GM18909 (cell line): Measurements from ENCODE around the gene TCP1.
"Not testable (repeated sequence)": the region's sequence is repeated elsewhere in the genome, so short reads cannot be mapped to it uniquely, and the experiment has no call there.

Experiments used
- ATAC-seq: cut with Tn5 transposase; IDR thresholded peaks from one replicate; pipeline ENCODE4 v1.9.1; 2021; ENCODE audit warnings: mild to moderate bottlenecking; ENCODE audit not compliant: unreplicated experiment, poor library complexity

Gene TCP1

DNA sequence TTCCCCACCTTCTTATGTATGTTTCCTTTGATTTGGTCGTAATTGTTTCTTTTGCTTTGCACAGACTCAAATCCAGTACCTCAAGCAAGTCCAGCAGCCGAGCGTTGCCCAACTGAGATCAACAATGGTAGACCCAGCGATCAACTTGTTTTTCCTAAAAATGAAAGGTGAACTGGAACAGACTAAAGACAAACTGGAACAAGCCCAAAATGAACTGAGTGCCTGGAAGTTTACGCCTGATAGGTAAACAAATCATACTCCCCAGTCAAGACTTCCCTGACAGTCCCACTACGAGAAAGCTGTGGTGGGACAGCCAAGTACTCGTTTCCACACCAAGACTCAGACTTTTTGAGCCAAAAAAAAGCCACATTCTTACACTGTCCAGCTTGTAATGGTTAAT, 41.3 kb downstream of the TCP1 start:
- not testable (repeated sequence) for ATAC-seq

- no peak for ATAC-seq
Observed at GRCh38 chr6:159746759-159747158, 42.6 kb downstream of the TCP1 start.

- ATAC-seq: no peak
Observed at GRCh38 chr6:159745081-159745480, 44.3 kb downstream of the TCP1 start.

DNA sequence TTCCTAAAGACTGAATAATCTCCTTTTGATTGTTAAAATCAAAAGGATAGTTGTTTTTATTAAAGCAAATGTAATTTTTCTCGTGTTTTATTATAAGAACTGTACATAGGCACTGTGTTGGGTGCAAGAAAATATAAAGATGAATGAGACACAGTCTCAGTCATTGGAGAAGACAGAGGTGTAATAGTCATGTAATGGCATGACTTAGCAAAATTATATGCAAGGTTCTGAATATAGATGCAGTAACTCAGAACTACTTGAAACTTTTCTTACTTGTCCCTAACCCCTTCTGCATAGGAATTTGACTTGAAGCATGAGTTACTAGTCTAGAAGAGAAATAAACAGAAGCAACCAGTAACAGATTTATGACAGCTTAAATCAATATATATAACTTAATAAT, 47.2 kb downstream of the TCP1 start:
- ATAC-seq: no peak

GRCh38 chr6:159739341-159739740, 50.1 kb downstream of the TCP1 start:
- no peak for ATAC-seq

DNA sequence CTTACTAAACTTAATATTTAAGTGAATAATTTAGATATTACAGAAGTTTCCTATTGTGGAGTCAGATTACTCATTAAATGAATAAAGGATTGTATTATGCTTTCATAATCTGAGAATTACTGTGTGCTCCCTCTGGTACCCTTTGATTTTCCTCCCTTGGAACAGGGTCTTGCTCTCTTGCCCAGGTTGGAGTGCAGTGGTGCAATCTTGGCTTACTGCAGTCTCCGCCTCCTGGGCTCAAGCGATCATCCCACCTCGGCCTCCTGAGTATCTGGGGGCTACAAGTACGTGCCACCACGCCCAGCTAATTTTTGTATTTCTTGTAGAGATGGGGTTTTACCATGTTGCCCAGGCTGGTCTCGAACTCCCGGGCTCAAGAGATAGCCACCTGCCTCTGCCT, 52.5 kb downstream of the TCP1 start:
- no peak for ATAC-seq

GRCh38 chr6:159733395-159733794, 56.0 kb downstream of the TCP1 start:
- not testable (repeated sequence) for ATAC-seq

DNA sequence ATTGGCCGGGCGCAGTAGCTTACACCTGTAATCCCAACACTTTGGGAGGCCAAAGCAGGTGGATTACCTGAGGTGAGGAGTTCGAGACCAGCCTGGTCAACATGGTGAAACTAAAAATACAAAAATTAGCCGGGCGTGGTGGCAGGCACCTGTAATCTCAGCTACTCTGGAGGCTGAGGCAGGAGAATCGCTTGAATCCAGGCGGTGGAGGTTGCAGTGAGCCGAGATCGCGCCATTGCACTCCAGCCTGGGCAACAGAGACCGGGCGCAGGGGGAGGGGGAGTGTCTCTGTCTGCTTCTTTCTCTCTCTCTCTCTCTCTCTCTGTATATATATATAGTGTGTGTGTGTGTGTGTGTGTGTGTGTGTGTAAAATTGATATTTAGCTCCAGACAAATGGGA, 56.9 kb downstream of the TCP1 start:
- not testable (repeated sequence) for ATAC-seq

GRCh38 chr6:159730332-159730676, 59.1 kb downstream of the TCP1 start:
- no peak for ATAC-seq

DNA sequence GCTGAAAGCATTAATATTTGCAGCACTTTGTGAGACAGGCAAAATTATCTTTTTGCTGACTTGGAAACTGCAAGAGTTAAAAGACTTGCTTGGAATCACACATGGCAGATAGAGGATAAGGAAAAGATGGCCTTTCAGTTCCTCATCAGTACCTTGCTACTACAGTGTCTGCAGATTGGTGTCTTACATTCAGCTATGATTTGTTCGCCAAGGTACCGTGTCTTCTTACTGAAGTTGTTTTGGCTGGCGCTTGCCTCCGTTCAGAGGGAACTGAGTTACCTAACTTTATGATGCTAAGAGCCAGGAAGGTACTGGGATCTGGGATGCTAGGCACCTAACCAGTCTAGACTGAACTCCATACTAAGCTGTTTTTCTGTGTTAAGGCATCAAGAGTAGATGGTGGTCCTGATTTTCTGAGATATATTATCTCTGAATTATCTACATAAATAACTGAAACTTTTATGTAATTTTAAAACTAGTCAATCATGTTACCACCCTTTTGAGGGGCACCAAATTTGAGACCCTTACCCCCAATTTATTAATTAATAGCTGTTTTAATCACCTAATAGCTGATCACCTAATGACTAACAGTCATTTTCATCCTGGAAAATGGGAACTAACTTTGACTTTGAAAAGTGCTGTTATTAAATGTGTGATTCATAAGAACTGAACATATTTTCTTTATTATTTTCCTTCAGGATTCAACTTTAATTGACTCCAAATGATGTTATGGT, 59.6 kb downstream of the TCP1 start:
- no peak for ATAC-seq

DNA sequence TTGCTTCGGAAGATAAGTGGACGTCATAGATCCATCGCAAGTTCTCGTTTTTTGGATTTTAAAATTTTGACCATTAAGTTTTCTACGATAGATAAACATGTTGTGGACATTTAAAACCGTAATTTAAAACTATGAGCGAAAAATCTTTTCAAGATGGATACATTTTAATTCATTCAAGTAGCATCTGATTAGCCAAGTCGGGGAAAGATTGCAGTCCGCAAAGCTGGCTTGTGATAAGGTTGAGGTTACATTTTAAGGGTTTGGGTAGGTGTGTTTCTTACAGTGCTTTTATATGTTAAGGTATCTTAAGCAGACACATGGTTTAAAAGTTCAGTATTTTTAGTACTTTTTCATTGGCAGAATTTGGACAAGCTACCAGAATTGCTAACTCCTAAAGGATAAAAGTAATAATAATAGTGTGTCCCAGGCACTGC, 60.9 kb downstream of the TCP1 start:
- ATAC-seq: no peak
